GM23338 (cell line): Measurements from ENCODE around the gene ITIH5.

Experiments
- CTCF ChIP-seq, 2 experiments: fragments of 200-600 bp in 1 of 2; sonication (generic) in 1 of 2; conservative IDR thresholded peaks; 2 replicates each; pipeline versions ENCODE4 v1.5.1 to v1.6.1; 2016 to 2017; ENCODE audit warnings: antibody characterized with exemption in 2 of 2, low read depth in 2 of 2, mild to moderate bottlenecking in 2 of 2, moderate library complexity in 1 of 2
- EZH2phosphoT487 ChIP-seq: fragments of 200-600 bp; sonication (generic); IDR thresholded peaks from one replicate; pipeline ENCODE4 v1.8.1; 2018; ENCODE audit warnings: antibody characterized with exemption; ENCODE audit not compliant: unreplicated experiment
- POLR2AphosphoS5 ChIP-seq: IDR thresholded peaks from 2 replicates; pipeline ENCODE4 v1.6.1; 2016; ENCODE audit warnings: antibody characterized with exemption, low read depth
- REST ChIP-seq: IDR thresholded peaks from one replicate; pipeline ENCODE4 v1.6.1; 2018; ENCODE audit warnings: antibody characterized with exemption; ENCODE audit not compliant: unreplicated experiment

- TF ChIP-seq CTCF (conservative IDR thresholded peaks at IDR 0.05; ENCODE audit: low read depth in 2 of 2) = no peak
- no peak for TF ChIP-seq EZH2phosphoT487
- TF ChIP-seq REST = no peak
- no peak for TF ChIP-seq POLR2AphosphoS5
Measured at GRCh38 chr10:7626283-7626682, 40.5 kb downstream of the ITIH5 start.
